C4-2B (cell line): ENCODE measurements around the gene MSI2.

Experiments
- ZFX ChIP-seq: fragments of 450-650 bp; IDR thresholded peaks from 2 replicates; pipeline ENCODE4 v1.6.1; 2017
- TF ChIP-seq, protein P1 (sequence below): fragments of 450-650 bp; conservative IDR thresholded peaks from 2 replicates; pipeline ENCODE4 v1.5.1; 2017; ENCODE audit warnings: mild to moderate bottlenecking

DNA sequence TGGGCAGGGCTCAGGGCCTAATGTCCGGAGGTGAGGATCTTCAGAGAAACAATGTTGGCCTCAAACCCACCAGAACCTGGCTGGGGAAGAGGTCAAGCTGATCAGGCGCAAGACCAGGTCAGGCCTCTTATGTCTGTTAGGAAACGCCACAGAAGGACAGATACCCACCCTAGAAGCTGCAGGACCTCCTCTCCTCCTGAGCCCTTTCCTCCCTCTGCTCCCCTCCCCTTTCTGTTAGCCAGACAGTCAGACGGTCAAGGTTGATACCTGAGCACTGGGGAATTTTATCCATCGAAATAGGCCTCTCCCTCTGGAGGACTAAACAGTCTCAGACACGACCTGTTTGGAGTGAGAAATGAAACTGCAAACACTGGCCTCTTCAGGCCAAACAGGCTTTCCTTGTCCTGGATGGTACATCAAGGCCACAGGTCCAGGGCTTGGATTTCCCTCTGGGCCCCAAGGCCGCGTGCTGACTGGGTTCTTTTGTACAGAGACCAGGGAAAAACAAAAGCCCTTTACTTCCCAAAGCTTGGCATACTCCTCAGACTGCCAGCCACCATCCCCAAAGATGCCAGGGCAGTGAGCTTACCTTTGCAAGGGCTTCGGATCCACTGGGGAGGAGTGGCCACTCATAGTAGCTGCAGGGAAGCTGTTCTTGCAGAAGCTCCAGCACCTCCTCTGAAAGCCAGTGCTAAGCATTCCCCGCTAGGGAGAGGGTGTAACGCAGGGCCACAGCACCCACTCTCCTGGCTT lies 353.0 kb downstream of the MSI2 start:
- TF ChIP-seq, protein P1, sequence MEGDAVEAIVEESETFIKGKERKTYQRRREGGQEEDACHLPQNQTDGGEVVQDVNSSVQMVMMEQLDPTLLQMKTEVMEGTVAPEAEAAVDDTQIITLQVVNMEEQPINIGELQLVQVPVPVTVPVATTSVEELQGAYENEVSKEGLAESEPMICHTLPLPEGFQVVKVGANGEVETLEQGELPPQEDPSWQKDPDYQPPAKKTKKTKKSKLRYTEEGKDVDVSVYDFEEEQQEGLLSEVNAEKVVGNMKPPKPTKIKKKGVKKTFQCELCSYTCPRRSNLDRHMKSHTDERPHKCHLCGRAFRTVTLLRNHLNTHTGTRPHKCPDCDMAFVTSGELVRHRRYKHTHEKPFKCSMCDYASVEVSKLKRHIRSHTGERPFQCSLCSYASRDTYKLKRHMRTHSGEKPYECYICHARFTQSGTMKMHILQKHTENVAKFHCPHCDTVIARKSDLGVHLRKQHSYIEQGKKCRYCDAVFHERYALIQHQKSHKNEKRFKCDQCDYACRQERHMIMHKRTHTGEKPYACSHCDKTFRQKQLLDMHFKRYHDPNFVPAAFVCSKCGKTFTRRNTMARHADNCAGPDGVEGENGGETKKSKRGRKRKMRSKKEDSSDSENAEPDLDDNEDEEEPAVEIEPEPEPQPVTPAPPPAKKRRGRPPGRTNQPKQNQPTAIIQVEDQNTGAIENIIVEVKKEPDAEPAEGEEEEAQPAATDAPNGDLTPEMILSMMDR = no peak
- no peak for TF ChIP-seq ZFX
